Left lobe of liver (tissue), 2 donors: ENCODE results near the gene ATG7. TPM values are rescaled to one million over a fixed set of nuclear protein-coding genes. Genes with fewer than 3 reads are reported as not detected.
"Not testable (repeated sequence)": the region's sequence is repeated elsewhere in the genome, so short reads cannot be mapped to it uniquely, and the experiment has no call there.

ENCODE experiments used
- ATAC-seq: fragments of 200-7000 bp; cut with Tn5 transposase; one replicate; pipeline ENCODE4 v1.9.1; 2020; ENCODE audit warnings: mild to moderate bottlenecking, moderate library complexity
- DNase-seq: peaks from one replicate; pipeline ENCODE4 v3.0.0-alpha.2; 2020; ENCODE audit warnings: low spot score
- total RNA-seq: library from RNA; stranded (reverse); gene quantifications from one replicate; pipeline ENCODE4 v1.2.1, GENCODE V29; 2021
- donor health status: DM: no; HTN: no; CAD: no; lungs with moderate emphysema.
- donor health status: DM: no; HTN: yes; CAD: no.

ATG7 gene
- total RNA-seq, 1 donor from 2014 or later, result 12.2 TPM

DNA sequence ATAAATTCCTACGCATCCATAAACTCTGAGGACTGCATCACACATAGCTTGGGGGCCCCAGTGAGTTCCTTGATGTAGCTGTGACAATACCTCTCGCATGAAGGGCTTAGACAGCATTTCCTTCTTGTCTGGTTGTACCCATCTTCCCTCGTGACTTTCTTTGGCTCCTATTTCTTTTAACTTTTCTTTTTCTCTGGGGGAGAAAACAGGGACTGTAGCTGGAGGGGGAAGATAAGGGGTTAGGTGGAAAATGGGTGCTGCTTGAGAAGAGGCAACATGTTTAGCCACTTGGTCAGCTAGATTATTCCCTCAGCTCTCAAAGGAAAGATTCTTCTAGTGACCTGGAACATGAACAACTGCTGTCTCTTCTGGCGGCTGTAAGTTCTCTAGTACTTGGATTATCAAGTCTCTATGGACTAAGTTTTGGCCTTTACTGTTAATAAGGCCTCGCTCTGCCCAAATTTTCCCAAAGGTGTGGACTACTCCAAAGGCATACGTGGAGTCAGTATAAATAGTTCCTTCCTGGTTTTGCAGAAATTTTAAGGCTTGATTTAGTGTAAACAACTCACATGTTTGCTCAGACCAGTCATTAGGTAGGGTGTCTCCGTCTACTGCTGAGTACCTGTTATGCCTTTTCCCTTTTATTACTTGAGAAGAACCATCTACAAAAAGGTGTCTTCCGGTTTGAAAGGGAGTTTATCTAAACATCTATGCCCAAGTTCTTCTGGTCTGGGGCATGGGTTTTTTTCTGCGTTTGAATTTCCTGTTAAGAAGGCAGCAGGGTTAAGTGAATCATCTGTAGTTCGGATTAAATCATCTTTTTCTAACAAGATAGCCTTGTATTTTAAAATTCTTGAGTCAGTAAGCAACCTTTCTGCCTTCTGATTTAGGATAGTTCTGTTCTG, 21.0 kb upstream of the ATG7 start:
- ATAC-seq (no peak), DNase-seq (no peak)

DNA sequence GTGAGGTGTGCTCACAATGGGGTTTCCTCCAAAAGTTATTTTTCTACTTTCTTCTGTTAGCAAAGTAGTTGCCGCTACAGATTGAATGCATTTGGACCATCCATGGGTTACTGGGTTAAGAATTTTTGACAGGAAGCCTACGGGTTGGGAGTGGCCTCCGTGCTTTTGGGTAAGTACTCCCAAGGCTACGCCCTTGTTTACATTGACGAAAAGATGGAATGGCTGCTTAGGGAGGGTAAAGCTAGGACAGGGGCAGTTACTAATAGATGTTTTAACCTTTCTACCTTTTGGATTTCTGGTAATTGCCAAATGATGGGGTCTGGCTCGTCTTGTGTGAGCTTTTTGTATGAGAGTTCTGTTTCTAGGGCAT, 20.4 kb upstream of the ATG7 start:
- ATAC-seq (no peak), DNase-seq (no peak)

- no peak for DNase-seq
- no peak for ATAC-seq
Measured at GRCh38 chr3:11254876-11255275, 17.3 kb upstream of the ATG7 start.

DNA sequence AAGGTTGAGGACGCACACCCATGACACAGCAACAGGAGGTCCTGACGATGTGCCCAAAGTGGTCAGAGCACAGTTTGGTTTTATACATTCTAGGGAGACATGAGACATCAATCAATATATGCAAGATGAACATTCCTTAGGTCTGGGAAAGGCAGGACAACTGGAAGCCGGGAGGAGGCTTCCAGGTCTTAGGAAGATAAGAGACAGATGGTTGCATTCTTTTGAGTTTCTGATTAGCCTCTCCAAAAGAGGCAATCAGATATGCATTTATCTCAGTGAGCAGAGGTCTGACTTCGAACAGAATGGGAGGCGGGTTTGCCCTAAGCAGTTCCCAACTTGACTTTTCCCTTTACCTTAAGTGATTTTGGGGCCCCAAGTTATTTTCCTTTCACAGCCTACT, 16.7 kb upstream of the ATG7 start:
- DNase-seq, ATAC-seq: not testable (repeated sequence)

GRCh38 chr3:11258958-11259357, 13.2 kb upstream of the ATG7 start:
- no peak for ATAC-seq
- no peak for DNase-seq

GRCh38 chr3:11260460-11260859, 11.7 kb upstream of the ATG7 start:
- DNase-seq (no peak), ATAC-seq (no peak)

GRCh38 chr3:11269007-11269406, 3.2 kb upstream of the ATG7 start:
- DNase-seq (no peak), ATAC-seq (no peak)

- DNase-seq (no peak), ATAC-seq (no peak)
Measured at GRCh38 chr3:11272906-11273574, 843 bp downstream of the ATG7 start.

- DNase-seq (no peak), ATAC-seq (no peak)
Measured at GRCh38 chr3:11273891-11274291, 1.7 kb downstream of the ATG7 start.

DNA sequence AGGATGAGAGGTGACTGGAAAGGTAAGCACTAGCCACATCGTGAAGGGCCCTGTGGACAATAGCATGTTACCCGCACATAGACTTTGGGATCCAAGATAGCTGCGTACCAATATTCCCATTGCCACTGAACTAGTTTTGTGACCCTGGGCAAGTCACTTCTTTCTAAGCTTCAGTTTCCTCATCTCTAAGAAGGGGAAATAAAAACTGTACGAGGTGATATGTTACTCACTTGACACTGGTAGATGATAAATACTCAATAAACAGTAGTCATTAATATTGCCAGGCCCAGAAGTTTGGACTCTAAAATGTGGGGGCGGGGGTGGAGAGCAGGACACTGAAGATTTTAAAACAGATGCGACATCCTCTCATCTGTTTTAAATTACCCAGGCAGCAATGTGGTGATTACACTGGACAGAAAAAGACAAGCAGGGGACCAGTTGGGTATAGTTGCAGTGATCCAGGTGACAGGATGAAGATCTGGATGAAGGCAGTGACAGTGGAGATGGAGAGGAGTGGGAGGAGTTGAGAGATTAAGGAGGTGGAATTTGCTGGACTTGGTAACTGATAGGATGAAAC, 2.5 kb downstream of the ATG7 start:
- DNase-seq, result no peak
- ATAC-seq, result no peak

- ATAC-seq (no peak), DNase-seq (no peak)
Measured at GRCh38 chr3:11275926-11276325, 3.7 kb downstream of the ATG7 start.

- DNase-seq (no peak), ATAC-seq (no peak)
Measured at GRCh38 chr3:11276901-11277300, 4.7 kb downstream of the ATG7 start.

DNA sequence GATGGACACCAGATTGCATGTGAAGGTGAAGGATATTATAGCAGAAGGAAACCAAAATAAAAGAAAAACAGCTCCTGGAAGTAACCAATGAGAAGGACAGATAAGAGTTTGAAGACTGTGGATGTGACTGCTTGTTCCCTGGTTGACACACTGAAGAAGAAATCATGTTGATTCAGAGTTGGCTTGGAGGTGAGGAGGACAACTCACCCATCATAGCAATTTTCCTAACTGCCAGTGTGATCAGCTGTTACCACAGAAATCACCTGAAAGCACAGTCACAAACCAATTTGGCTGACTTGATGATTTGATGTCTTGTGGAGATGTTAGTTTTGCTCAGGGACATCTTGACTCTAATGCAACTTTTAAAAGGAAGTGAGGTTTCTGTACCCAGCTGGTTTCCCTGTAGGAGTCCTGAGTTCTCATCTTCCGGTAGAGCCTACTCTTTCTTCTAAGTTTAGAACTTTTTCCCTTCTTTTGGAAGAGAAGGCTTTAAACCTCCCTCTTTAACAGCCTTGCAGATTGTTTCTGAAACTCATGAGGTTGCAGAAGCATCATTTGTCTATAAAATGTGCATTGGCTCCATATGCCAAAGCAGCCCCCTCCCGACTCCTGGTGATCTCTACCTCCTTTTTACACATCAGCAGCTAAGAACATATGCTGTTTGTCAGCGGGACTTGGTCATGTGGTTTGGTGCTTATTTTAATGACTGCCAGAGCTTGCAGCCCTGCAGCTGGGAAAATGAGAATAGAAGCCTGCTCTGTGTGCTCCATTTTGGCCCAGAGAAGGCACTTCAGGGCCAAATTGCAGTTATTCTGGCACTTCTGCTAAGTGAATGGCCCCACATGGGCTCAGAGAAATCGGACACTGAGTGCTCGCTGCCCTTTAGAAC, 10.3 kb downstream of the ATG7 start:
- ATAC-seq, result peak; percentile 31
- no peak for DNase-seq

DNA sequence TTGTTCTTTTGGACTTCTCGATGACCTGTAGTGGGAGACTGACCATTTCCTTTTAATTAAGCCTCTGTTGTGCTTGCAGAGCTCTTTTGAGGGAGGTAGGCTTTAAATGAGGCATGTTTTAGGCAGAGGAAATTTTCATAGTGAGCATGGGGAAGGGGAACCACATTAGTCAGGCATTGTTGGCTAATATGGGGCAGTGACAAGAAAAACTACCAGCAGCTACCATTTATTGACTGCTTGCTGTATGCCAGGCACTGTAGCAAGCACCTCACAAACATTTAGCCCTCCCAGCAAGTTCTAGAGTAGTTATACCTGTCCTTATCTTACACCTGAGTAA, 10.9 kb downstream of the ATG7 start:
- DNase-seq (no peak), ATAC-seq (no peak)

DNA sequence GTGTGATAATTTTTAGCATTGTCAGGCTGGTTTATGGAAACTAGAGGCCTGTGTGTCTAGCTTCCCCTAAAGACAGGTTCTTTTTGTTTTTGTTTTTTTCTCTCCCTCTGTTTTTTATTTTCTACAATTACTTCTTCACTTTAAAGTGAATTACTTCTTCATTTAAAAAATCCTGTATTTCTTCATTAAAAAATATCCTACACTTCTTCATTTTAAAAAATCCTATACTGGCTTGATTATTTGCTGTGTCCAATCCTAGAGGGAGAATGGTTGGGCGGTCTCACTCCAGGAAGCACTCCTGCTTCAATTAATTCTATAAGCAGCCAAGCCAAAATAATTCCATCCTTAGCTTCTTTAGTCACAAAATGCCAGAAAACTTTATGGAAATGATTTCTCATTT, 11.8 kb downstream of the ATG7 start:
- ATAC-seq (no peak), DNase-seq (no peak)

- ATAC-seq (no peak), DNase-seq (no peak)
Measured at GRCh38 chr3:11285471-11285870, 13.3 kb downstream of the ATG7 start.

DNA sequence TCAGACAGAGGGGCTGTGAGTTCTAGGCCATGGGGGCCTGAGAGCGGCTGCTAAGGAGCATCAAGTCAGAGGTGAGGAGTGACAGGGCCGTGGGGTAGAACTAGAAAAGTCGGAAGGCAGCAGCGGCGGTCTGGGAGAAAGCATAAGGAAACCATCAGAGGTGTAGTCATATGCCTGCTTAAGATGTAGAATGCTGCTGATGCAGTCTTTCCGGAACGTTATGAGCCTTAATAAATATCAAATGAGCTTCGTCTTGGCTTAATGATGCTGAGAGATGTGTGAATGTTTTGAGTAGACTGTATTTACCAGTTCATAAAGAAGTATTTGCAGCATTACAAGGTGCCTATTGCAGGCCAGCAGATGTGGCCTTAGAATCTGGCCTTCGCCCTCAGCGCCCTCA, 15.2 kb downstream of the ATG7 start:
- no peak for DNase-seq
- ATAC-seq, result no peak

GRCh38 chr3:11288021-11288491, 15.9 kb downstream of the ATG7 start:
- DNase-seq (no peak), ATAC-seq (no peak)

GRCh38 chr3:11288786-11289637, 16.8 kb downstream of the ATG7 start:
- DNase-seq, result no peak
- peak; percentile 52 for ATAC-seq

DNA sequence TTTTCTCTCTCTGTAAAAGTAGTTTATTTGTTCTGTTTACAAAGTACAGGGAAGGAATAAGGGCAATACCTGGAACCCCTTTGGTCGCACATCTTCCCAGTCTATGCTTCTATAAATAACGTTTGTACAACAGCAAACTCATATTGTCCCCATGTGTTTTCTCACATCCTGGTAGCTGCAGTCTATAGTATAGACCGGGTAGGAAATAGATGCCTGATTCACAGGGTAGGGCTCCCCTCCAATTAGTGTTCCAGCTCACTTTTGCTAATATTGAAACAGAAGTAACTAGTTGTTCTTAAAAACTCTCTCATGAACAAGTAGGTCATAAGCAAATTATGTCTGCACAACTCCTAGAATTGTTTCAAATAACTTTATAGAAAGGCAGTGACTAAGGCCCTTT, 17.7 kb downstream of the ATG7 start:
- ATAC-seq (no peak), DNase-seq (no peak)
